SH-SY5Y (cell line): ENCODE data around the gene TET2.

Experiments
- GATA2 ChIP-seq: IDR thresholded peaks from 2 replicates; pipeline ENCODE4 v1.6.1; 2011; ENCODE audit warnings: mild to moderate bottlenecking, low read depth, low read length
- GATA3 ChIP-seq: IDR thresholded peaks from 2 replicates; pipeline ENCODE4 v1.6.1; 2011; ENCODE audit warnings: low read depth, mild to moderate bottlenecking, low read length, moderate library complexity

- TF ChIP-seq GATA2 (no peak), GATA3 (no peak)
These were observed 90.2 kb downstream of the TET2 start for GRCh38 chr4:105236916-105237311.
